LNCaP clone FGC (cell line): ENCODE data around the gene DNAJC19.

Experiments used
- DNase-seq: peaks from one replicate; pipeline ENCODE4 v3.0.0-alpha.2; 2011; ENCODE audit warnings: low read depth
- H3K4me3 ChIP-seq: 2 replicates; pipeline ENCODE4 v1.5.1; 2011; ENCODE audit warnings: mild to moderate bottlenecking, low read depth, low read length, control low read depth
- CTCF ChIP-seq: IDR thresholded peaks from 2 replicates; pipeline ENCODE4 v1.5.1; 2012; ENCODE audit warnings: mild to moderate bottlenecking; ENCODE audit not compliant: control insufficient read depth, insufficient read depth; ENCODE audit errors: extremely low read depth

Gene DNAJC19

GRCh38 chr3:180989291-180990163, at the start of gene DNAJC19:
Gene DNAJC19, minus strand, starts transcription at chr3:180989736. Its CDS starts 134 bp downstream, at chr3:180989602.
- peak within 1 kb of the TSS; percentile 96 for H3K4me3 ChIP-seq
- no peak for TF ChIP-seq CTCF
- DNase-seq = peak; percentile 98

GRCh38 chr3:181030948-181031347, 41.4 kb upstream of the DNAJC19 start:
- DNase-seq = no peak
- TF ChIP-seq CTCF = no peak
- H3K4me3 ChIP-seq = no peak overlapping the region

GRCh38 chr3:181025204-181025603, 35.7 kb upstream of the DNAJC19 start:
- DNase-seq = no peak
- no peak overlapping the region for H3K4me3 ChIP-seq
- no peak for TF ChIP-seq CTCF

GRCh38 chr3:181017690-181018089, 28.2 kb upstream of the DNAJC19 start:
- no peak for TF ChIP-seq CTCF
- no peak for DNase-seq
- no peak overlapping the region for H3K4me3 ChIP-seq

- no peak for DNase-seq
- TF ChIP-seq CTCF = no peak
- no peak overlapping the region for H3K4me3 ChIP-seq
Measured at GRCh38 chr3:181009225-181009624, 19.7 kb upstream of the DNAJC19 start.

- TF ChIP-seq CTCF = no peak
- no peak overlapping the region for H3K4me3 ChIP-seq
- no peak for DNase-seq
Measured at GRCh38 chr3:181008796-181009195, 19.3 kb upstream of the DNAJC19 start.

- no peak for DNase-seq
- no peak for TF ChIP-seq CTCF
- no peak overlapping the region for H3K4me3 ChIP-seq
Measured at GRCh38 chr3:181007262-181007661, 17.7 kb upstream of the DNAJC19 start.
